Measurements from ENCODE around the gene IFNL2.

DNA sequence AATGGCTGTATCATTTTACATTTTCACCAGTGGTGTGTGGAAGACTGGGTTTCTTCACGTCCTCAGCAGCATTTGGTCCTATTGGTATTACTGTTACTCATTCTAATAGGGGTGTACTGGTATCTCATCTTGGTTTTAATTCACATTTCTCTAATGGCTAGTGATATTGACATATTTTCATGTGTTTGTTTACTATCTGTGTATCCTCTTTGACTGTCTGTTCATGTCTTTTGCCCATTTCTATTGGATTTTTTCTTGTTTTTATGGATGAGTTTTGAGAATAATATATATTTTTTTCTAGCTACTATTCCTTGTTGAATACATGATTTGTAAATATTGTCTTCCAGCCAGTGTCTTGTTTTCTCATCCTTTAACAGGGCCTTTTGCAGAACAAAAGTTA is 13.8 kb downstream of the IFNL2 start:
- TF ChIP-seq, protein P1, sequence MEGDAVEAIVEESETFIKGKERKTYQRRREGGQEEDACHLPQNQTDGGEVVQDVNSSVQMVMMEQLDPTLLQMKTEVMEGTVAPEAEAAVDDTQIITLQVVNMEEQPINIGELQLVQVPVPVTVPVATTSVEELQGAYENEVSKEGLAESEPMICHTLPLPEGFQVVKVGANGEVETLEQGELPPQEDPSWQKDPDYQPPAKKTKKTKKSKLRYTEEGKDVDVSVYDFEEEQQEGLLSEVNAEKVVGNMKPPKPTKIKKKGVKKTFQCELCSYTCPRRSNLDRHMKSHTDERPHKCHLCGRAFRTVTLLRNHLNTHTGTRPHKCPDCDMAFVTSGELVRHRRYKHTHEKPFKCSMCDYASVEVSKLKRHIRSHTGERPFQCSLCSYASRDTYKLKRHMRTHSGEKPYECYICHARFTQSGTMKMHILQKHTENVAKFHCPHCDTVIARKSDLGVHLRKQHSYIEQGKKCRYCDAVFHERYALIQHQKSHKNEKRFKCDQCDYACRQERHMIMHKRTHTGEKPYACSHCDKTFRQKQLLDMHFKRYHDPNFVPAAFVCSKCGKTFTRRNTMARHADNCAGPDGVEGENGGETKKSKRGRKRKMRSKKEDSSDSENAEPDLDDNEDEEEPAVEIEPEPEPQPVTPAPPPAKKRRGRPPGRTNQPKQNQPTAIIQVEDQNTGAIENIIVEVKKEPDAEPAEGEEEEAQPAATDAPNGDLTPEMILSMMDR (IDR thresholded peaks at IDR 0.05; ENCODE audit: poor library complexity, severe bottlenecking), result no peak
- no peak for TF ChIP-seq EZH2 (IDR thresholded peaks at IDR 0.05; ENCODE audit: borderline replicate concordance, insufficient read depth, low read length, poor library complexity, severe bottlenecking)
- TF ChIP-seq RAD21 (conservative IDR thresholded peaks at IDR 0.05), result no peak
- no peak for TF ChIP-seq MXI1 (conservative IDR thresholded peaks at IDR 0.05; ENCODE audit: poor library complexity, severe bottlenecking)
- TF ChIP-seq POLR2AphosphoS5 (IDR thresholded peaks at IDR 0.05), result no peak
- no peak for TF ChIP-seq TAF1 (IDR thresholded peaks at IDR 0.05; ENCODE audit: low read depth)

All from neural cell (in vitro differentiated cells).